SJSA1 (cell line): ENCODE data around the gene ARHGEF16. TPM values are rescaled to one million over a fixed set of nuclear protein-coding genes. Genes with fewer than 3 reads are reported as not detected.
A peak's percentile ranks its signal among the peaks of the same experiment; 100 is the strongest.

ENCODE experiments used
- DNase-seq, 2 experiments: peaks; one replicate each; pipeline ENCODE4 v3.0.0-alpha.2; 2015 to 2020; ENCODE audit warnings: low spot score in 2 of 2, low read depth in 1 of 2
- H3K27ac ChIP-seq: fragments of 250-450 bp; sonication (Bioruptor Pico); 2 replicates; pipeline ENCODE4 v1.5.1; 2020; ENCODE audit warnings: mild to moderate bottlenecking, moderate library complexity
- H3K27me3 ChIP-seq: fragments of 250-450 bp; sonication (Bioruptor Pico); replicated peaks from 2 replicates; pipeline ENCODE4 v1.5.1; 2020; ENCODE audit warnings: mild to moderate bottlenecking, moderate library complexity
- H3K36me3 ChIP-seq: fragments of 250-450 bp; sonication (Bioruptor Pico); 2 replicates; pipeline ENCODE4 v1.5.1; 2020; ENCODE audit warnings: mild to moderate bottlenecking
- H3K4me1 ChIP-seq: fragments of 250-450 bp; sonication (Bioruptor Pico); replicated peaks from 2 replicates; pipeline ENCODE4 v1.6.1; 2021; ENCODE audit warnings: mild to moderate bottlenecking
- H3K4me3 ChIP-seq: fragments of 250-450 bp; sonication (Bioruptor Pico); 2 replicates; pipeline ENCODE4 v1.5.1; 2020; ENCODE audit warnings: mild to moderate bottlenecking
- H3K9me3 ChIP-seq: fragments of 250-450 bp; sonication (Bioruptor Pico); replicated peaks from 2 replicates; pipeline ENCODE4 v1.5.1; 2020; ENCODE audit warnings: mild to moderate bottlenecking
- total RNA-seq: library from RNA; depleted of rRNA; stranded (reverse); fragments of >200 nt; shearing (Covaris generic); gene quantifications from 2 replicates; pipeline ENCODE4 v1.2.3, GENCODE V29; 2014; rRNA removed

Gene ARHGEF16
- total RNA-seq, 1 experiment from 2014 or later, result 34.9 TPM

GRCh38 chr1:3521426-3521825 is 67.0 kb downstream of the ARHGEF16 start:
- H3K36me3 ChIP-seq, result no peaks in the 10 kb centered on the region
- H3K9me3 ChIP-seq, result no peaks in the 10 kb centered on the region
- H3K4me1 ChIP-seq, result peaks cover 6% of the 10 kb centered on the region
- DNase-seq, result no peak
- H3K27ac ChIP-seq, result no peak overlapping the region
- no peak overlapping the region for H3K4me3 ChIP-seq
- no peaks in the 10 kb centered on the region for H3K27me3 ChIP-seq

DNA sequence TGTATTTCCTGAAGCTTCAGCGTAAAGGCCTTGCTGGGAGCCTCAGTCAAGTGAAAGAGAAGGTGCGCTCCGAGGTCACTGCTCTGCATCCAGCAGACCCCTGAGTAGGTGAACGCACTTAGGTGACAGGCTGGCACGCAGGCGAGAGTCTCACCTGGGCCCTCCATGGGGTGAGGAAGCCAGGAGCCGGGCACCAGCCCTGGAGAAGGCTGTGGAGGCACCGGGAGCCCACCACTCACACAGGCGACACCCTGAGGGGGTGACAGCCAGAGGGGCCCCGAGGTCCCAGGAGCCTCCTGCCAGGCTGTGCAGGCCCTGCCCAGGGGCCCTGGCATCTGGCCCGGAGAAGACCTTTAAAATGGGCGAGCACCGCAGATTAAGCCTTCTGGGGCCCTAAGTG is 67.6 kb downstream of the ARHGEF16 start:
- H3K4me1 ChIP-seq, result no peaks in the 10 kb centered on the region

DNA sequence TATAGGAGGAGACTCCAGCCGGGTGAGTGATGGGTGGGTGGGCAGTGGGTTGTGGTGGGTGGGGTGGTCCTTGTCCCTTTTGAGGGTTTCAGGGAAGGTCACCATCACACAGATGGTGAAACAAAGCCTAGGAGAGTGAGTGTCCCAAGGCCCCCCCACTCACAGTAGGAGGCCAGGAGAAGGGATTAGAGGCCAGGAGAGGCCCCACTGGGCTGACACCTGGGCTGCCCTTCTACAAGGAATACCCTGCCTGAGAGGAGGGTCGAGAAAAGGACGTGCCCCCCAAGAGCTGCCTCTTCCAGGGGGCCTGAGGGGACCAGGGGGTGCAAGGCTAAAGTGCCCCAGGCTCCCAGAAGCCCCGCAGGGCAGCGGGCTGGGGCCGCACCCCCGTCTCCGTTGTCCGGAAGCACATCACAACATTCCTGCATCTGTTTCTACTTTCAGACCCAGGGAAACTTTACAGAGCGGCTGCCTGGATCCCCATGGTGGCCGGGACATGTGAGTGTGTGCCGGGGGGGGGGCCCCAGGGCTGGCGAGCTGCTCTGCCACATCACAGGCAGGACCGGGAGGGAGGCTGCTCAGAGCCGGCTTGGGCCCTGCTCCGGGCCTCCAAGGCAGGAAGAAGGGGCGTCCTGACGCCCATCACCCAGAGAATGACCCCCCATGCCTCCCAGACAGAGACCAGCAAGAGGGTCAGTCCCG is 68.2 kb downstream of the ARHGEF16 start:
- Histone ChIP-seq H3K4me3 (no peak overlapping the region), H3K9me3 (no peaks in the 10 kb centered on the region), H3K27ac (no peak overlapping the region), H3K36me3 (no peaks in the 10 kb centered on the region), H3K4me1 (no peaks in the 10 kb centered on the region), H3K27me3 (no peaks in the 10 kb centered on the region)
- no peak for DNase-seq

More for the DNA sequence above, 67.6 kb downstream of the ARHGEF16 start:
- Histone ChIP-seq H3K27ac (no peak overlapping the region), H3K27me3 (no peaks in the 10 kb centered on the region), H3K4me3 (no peak overlapping the region), H3K36me3 (no peaks in the 10 kb centered on the region), H3K9me3 (no peaks in the 10 kb centered on the region)
- no peak for DNase-seq

DNA sequence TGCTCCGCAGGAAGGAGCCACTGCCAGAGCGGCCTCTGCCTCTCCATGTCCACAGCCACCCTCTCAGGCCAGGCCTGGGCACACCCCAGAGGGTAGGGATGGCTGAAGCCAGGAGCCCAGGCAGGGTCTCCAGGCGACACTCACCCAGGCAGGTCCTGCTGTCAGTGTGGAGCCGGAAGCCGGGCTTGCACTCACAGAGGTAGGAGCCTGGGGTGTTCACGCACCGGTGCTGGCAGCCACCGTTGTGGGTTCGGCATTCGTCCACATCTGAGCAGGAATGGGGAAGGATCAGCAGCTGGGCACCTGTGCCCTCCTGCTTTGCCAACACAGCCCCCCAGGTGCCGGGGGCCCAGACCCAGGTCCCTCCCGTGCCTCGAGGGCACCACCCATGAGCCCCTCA is 69.5 kb downstream of the ARHGEF16 start:
- H3K27ac ChIP-seq, result no peak overlapping the region
- DNase-seq, result no peak
- H3K36me3 ChIP-seq, result no peaks in the 10 kb centered on the region
- H3K9me3 ChIP-seq, result no peaks in the 10 kb centered on the region
- peaks cover 2% of the 10 kb centered on the region for H3K4me1 ChIP-seq
- no peak overlapping the region for H3K4me3 ChIP-seq
- no peaks in the 10 kb centered on the region for H3K27me3 ChIP-seq

GRCh38 chr1:3524556-3525203 is 70.2 kb downstream of the ARHGEF16 start:
- no peak for DNase-seq
- no peaks in the 10 kb centered on the region for H3K36me3 ChIP-seq
- H3K27ac ChIP-seq, result no peak overlapping the region

GRCh38 chr1:3525551-3526482 is 71.4 kb downstream of the ARHGEF16 start:
- H3K4me3 ChIP-seq, result no peak overlapping the region
- DNase-seq, result no peak
- H3K4me1 ChIP-seq, result peaks cover 17% of the 10 kb centered on the region
- H3K36me3 ChIP-seq, result no peaks in the 10 kb centered on the region
- H3K9me3 ChIP-seq, result no peaks in the 10 kb centered on the region
- H3K27me3 ChIP-seq, result peaks cover 11% of the 10 kb centered on the region; the same call in 1 of the 2 replicates
- H3K27ac ChIP-seq, result no peak overlapping the region

More at GRCh38 chr1:3524556-3525203, 70.2 kb downstream of the ARHGEF16 start:
- peaks cover 3% of the 10 kb centered on the region; the same call in 1 of the 2 replicates for H3K27me3 ChIP-seq
- H3K9me3 ChIP-seq, result no peaks in the 10 kb centered on the region
- no peak overlapping the region for H3K4me3 ChIP-seq
- H3K4me1 ChIP-seq, result peaks cover 9% of the 10 kb centered on the region

GRCh38 chr1:3527774-3528173 is 73.3 kb downstream of the ARHGEF16 start:
- no peak for DNase-seq
- Histone ChIP-seq H3K4me3 (no peak overlapping the region), H3K27me3 (peaks cover 13% of the 10 kb centered on the region; the same call in 1 of the 2 replicates), H3K36me3 (no peaks in the 10 kb centered on the region), H3K27ac (no peak overlapping the region), H3K9me3 (no peaks in the 10 kb centered on the region), H3K4me1 (peaks cover 21% of the 10 kb centered on the region)

DNA sequence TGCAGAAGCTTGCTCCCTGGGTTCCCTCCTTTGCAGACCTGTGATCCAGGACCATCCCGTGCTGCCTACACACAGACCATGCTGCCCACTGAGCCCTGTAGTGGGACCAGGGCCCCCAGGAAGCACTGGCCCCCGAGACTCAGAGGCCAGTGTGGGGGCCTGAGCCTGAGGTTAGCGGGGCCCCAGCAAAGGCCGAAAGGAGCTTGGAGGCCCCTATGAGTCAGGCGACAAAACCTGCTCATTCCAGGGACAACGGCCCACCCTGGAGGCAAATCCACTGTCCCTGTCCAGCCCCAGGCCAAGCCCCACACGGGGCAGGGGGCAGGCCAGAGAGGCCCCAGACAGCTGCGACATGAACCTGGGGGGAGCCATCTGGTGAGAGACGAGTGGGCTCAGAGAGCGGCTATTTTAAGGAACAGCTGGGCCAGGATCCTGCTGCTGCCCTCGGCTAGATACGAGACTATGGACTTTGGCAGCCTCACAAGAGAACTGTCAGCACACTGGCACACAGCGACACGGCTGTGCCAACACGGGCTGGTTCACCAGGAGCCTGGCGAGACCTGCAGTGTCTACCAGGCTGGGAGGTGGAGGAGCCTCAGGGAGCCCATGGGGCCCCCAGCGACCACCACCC is 74.7 kb downstream of the ARHGEF16 start:
- Histone ChIP-seq H3K27ac (no peak overlapping the region), H3K9me3 (no peaks in the 10 kb centered on the region), H3K4me1 (peaks cover 21% of the 10 kb centered on the region), H3K36me3 (no peaks in the 10 kb centered on the region), H3K4me3 (no peak overlapping the region), H3K27me3 (peaks cover 13% of the 10 kb centered on the region; the same call in 1 of the 2 replicates)
- no peak for DNase-seq

DNA sequence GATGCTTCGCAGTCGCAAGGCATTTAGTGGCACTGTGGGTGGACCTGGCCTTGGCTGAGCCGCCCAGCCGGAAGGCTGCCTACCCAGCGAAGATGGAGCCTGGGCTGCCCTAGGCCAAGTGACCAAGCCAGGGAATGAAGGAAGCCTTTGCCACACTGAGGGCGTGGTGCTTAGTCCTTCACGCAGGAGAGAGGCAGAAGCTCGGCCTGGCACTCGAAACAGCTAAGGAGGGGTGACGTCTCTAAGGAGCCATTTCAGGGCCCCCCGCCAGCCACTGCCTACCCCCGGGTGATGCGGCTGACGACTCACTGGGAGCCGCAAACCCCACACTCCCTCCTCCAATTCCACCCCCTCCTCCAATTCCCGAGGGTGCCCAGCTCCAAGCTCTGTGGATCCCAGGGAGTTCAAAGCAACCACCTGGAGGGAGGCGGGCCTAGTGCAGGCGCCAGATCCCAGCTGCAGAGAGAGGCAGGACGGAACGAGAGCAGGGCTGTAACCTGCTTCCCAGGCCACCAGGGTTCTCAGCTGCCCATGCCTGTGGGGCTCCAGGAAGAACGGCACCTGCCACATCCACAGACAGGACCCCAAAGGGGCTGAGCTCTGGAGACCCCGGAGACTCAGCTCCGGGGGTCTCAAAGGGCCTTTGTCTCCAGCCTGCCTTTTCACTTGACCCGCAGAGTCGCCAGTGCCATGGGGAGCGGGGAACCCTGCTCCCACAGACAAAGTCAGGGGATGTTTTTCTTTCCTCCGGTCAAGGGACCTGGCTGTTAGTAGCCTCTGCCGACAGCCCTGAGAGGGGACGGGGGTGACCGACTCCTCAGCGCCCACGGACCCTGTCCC is 75.8 kb downstream of the ARHGEF16 start:
- peak overlapping the region; percentile 53 for H3K4me3 ChIP-seq
- no peak for DNase-seq
- no peaks in the 10 kb centered on the region for H3K9me3 ChIP-seq
- H3K4me1 ChIP-seq, result peaks cover 21% of the 10 kb centered on the region
- no peak overlapping the region for H3K27ac ChIP-seq
- H3K27me3 ChIP-seq, result peaks cover 13% of the 10 kb centered on the region; the same call in 1 of the 2 replicates
- H3K36me3 ChIP-seq, result no peaks in the 10 kb centered on the region

Other genes starting within 250 kb of the ARHGEF16 start
- gene MEGF6, start 156.8 kb downstream of the ARHGEF16 start, total RNA-seq, result 2.0 and 2.2 TPM in 2 replicates
- 6.6 and 17.4 TPM in 2 replicates for gene TPRG1L, start 170.3 kb downstream of the ARHGEF16 start, total RNA-seq
- gene WRAP73, start 195.4 kb downstream of the ARHGEF16 start, total RNA-seq, result 19.5 and 23.7 TPM in 2 replicates
- 2.2 and 3.4 TPM in 2 replicates for gene TP73, start 197.9 kb downstream of the ARHGEF16 start, total RNA-seq